WTC11 (cell line): ENCODE results near the gene ZNF277. TPM values are rescaled to one million over a fixed set of nuclear protein-coding genes. Genes with fewer than 3 reads are reported as not detected.

Experiments used
- ATAC-seq: fragments of 200-7000 bp; cut with Tn5 transposase; 2 replicates; pipeline ENCODE4 v1.10.0; 2021; ENCODE audit warnings: mild to moderate bottlenecking, moderate library complexity
- CTCF ChIA-PET: fragments of 300-600 bp; sonication (Branson Sonifier 250); formaldehyde crosslinking; loops from one replicate; lab custom pipeline; 2021; ENCODE audit warnings: antibody characterized with exemption; lab: Charles Lee
- POLR2A ChIA-PET: fragments of 350-600 bp; sonication (Branson Sonifier 250); formaldehyde crosslinking; loops from one replicate; lab custom pipeline; 2021; ENCODE audit warnings: antibody characterized with exemption; lab: Charles Lee
- DNase-seq: peaks from one replicate; pipeline ENCODE4 v3.0.0; 2021; ENCODE audit warnings: low spot score
- H3K27ac Mint-ChIP-seq: 2 replicates; pipeline ENCODE4 v1.8.0; 2021; ENCODE audit warnings: mixed read lengths
- H3K27me3 Mint-ChIP-seq: 2 replicates; pipeline ENCODE4 v1.8.0; 2021; ENCODE audit warnings: low read depth, mild to moderate bottlenecking, moderate library complexity, mixed read lengths
- H3K36me3 Mint-ChIP-seq: 2 replicates; pipeline ENCODE4 v1.8.0; 2021; ENCODE audit warnings: mixed read lengths
- H3K4me1 Mint-ChIP-seq: 2 replicates; pipeline ENCODE4 v1.8.0; 2022; ENCODE audit warnings: mixed read lengths
- H3K4me3 Mint-ChIP-seq: 2 replicates; pipeline ENCODE4 v1.8.0; 2021; ENCODE audit warnings: mild to moderate bottlenecking, moderate library complexity, mixed read lengths
- H3K9me3 Mint-ChIP-seq: 2 replicates; pipeline ENCODE4 v1.8.0; 2021; ENCODE audit warnings: mixed read lengths
- ATF1 ChIP-seq: sonication (generic); formaldehyde crosslinking; IDR thresholded peaks from 2 replicates; pipeline ENCODE4 v1.8.1; 2023; ENCODE audit warnings: mild to moderate bottlenecking, moderate library complexity, missing genetic modification reagents
- CREM ChIP-seq: sonication (generic); formaldehyde crosslinking; IDR thresholded peaks from 2 replicates; pipeline ENCODE4 v1.8.1; 2022; ENCODE audit warnings: mild to moderate bottlenecking, missing genetic modification reagents, moderate library complexity
- GRHL2 ChIP-seq: fragments of 250-450 bp; sonication (Bioruptor Pico); IDR thresholded peaks from 2 replicates; pipeline ENCODE4 v1.8.0; 2022; ENCODE audit warnings: mild to moderate bottlenecking, moderate library complexity; ENCODE audit not compliant: insufficient replicate concordance, severe bottlenecking
- NFATC4 ChIP-seq: fragments of 250-450 bp; sonication (Bioruptor Pico); IDR thresholded peaks from 2 replicates; pipeline ENCODE4 v1.9.0; 2021; ENCODE audit warnings: mild to moderate bottlenecking
- NR1H2 ChIP-seq: sonication (generic); formaldehyde crosslinking; IDR thresholded peaks from 2 replicates; pipeline ENCODE4 v1.9.0; 2021; ENCODE audit warnings: mild to moderate bottlenecking, moderate library complexity, missing genetic modification reagents
- RORB ChIP-seq: fragments of 250-450 bp; sonication (Bioruptor Pico); IDR thresholded peaks from 2 replicates; pipeline ENCODE4 v1.9.0; 2021; ENCODE audit warnings: mild to moderate bottlenecking
- TEAD1 ChIP-seq: sonication (generic); formaldehyde crosslinking; IDR thresholded peaks from 2 replicates; pipeline ENCODE4 v1.8.0; 2022; ENCODE audit warnings: mild to moderate bottlenecking, missing genetic modification reagents
- ZNF671 ChIP-seq: fragments of 250-450 bp; sonication (Bioruptor Pico); IDR thresholded peaks from 2 replicates; pipeline ENCODE4 v1.8.0; 2021; ENCODE audit warnings: mild to moderate bottlenecking
- total RNA-seq: library from RNA; stranded (reverse); gene quantifications from 3 replicates; pipeline ENCODE4 v1.2.3, GENCODE V29; 2021
- TF ChIP-seq, protein P1 (sequence below): sonication (generic); formaldehyde crosslinking; IDR thresholded peaks from 2 replicates; pipeline ENCODE4 v1.8.0; 2022; ENCODE audit warnings: missing genetic modification reagents
- TF ChIP-seq, protein P2 (sequence below): fragments of 250-450 bp; sonication (Bioruptor Pico); conservative IDR thresholded peaks from 2 replicates; pipeline ENCODE4 v1.9.0; 2021; ENCODE audit warnings: mild to moderate bottlenecking
- TF ChIP-seq, protein P3 (sequence below): sonication (generic); formaldehyde crosslinking; conservative IDR thresholded peaks from 2 replicates; pipeline ENCODE4 v1.8.1; 2022; ENCODE audit warnings: mild to moderate bottlenecking, missing genetic modification reagents
- TF ChIP-seq, protein P4 (sequence below): sonication (generic); formaldehyde crosslinking; IDR thresholded peaks from 2 replicates; pipeline ENCODE4 v1.8.1; 2022; ENCODE audit warnings: mild to moderate bottlenecking, moderate library complexity, missing genetic modification reagents
- TF ChIP-seq, protein P5 (sequence below): fragments of 250-450 bp; sonication (Bioruptor Pico); IDR thresholded peaks from 2 replicates; pipeline ENCODE4 v2.1.2; 2022; ENCODE audit warnings: mild to moderate bottlenecking, moderate library complexity
- TF ChIP-seq, protein P6 (sequence below): sonication (generic); formaldehyde crosslinking; IDR thresholded peaks from 2 replicates; pipeline ENCODE4 v1.8.0; 2022; ENCODE audit warnings: mild to moderate bottlenecking, missing genetic modification reagents
- TF ChIP-seq, protein P7 (sequence below): sonication (generic); formaldehyde crosslinking; IDR thresholded peaks from 2 replicates; pipeline ENCODE4 v1.8.1; 2022; ENCODE audit warnings: mild to moderate bottlenecking, missing genetic modification reagents, moderate library complexity, borderline replicate concordance
- TF ChIP-seq, protein P8 (sequence below): fragments of 250-450 bp; sonication (Bioruptor Pico); IDR thresholded peaks from 2 replicates; pipeline ENCODE4 v1.9.0; 2021; ENCODE audit warnings: moderate library complexity, mild to moderate bottlenecking, inconsistent platforms, borderline replicate concordance
- TF ChIP-seq, protein P9 (sequence below): sonication (generic); formaldehyde crosslinking; IDR thresholded peaks from 2 replicates; pipeline ENCODE4 v1.8.0; 2022; ENCODE audit warnings: mild to moderate bottlenecking, missing genetic modification reagents

Gene ZNF277
- total RNA-seq, 1 experiment from 2014 or later: 22.5 TPM

DNA sequence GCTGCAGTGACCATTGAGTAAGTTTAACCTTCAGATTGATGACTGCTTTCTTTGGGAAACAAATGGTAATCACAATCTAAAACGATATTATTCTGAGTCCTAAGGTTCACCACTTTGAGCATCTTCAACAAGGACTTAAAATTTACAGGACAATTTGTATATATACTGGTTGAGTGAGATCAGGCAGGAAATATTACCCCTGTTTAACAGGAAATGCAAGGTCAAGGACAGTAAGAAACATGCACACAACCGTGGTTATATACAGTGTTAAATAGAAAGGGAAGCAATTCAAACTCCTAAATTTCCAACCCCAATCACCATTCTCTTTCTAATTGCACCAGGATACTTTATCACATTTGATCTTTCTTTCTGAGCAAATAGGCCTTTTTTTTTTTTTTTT is 96.1 kb downstream of the ZNF277 start (continued):
- TF ChIP-seq, protein P1, sequence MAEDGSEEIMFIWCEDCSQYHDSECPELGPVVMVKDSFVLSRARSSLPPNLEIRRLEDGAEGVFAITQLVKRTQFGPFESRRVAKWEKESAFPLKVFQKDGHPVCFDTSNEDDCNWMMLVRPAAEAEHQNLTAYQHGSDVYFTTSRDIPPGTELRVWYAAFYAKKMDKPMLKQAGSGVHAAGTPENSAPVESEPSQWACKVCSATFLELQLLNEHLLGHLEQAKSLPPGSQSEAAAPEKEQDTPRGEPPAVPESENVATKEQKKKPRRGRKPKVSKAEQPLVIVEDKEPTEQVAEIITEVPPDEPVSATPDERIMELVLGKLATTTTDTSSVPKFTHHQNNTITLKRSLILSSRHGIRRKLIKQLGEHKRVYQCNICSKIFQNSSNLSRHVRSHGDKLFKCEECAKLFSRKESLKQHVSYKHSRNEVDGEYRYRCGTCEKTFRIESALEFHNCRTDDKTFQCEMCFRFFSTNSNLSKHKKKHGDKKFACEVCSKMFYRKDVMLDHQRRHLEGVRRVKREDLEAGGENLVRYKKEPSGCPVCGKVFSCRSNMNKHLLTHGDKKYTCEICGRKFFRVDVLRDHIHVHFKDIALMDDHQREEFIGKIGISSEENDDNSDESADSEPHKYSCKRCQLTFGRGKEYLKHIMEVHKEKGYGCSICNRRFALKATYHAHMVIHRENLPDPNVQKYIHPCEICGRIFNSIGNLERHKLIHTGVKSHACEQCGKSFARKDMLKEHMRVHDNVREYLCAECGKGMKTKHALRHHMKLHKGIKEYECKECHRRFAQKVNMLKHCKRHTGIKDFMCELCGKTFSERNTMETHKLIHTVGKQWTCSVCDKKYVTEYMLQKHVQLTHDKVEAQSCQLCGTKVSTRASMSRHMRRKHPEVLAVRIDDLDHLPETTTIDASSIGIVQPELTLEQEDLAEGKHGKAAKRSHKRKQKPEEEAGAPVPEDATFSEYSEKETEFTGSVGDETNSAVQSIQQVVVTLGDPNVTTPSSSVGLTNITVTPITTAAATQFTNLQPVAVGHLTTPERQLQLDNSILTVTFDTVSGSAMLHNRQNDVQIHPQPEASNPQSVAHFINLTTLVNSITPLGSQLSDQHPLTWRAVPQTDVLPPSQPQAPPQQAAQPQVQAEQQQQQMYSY (CRISPR knock-in tag): no peak
- TF ChIP-seq, protein P2, sequence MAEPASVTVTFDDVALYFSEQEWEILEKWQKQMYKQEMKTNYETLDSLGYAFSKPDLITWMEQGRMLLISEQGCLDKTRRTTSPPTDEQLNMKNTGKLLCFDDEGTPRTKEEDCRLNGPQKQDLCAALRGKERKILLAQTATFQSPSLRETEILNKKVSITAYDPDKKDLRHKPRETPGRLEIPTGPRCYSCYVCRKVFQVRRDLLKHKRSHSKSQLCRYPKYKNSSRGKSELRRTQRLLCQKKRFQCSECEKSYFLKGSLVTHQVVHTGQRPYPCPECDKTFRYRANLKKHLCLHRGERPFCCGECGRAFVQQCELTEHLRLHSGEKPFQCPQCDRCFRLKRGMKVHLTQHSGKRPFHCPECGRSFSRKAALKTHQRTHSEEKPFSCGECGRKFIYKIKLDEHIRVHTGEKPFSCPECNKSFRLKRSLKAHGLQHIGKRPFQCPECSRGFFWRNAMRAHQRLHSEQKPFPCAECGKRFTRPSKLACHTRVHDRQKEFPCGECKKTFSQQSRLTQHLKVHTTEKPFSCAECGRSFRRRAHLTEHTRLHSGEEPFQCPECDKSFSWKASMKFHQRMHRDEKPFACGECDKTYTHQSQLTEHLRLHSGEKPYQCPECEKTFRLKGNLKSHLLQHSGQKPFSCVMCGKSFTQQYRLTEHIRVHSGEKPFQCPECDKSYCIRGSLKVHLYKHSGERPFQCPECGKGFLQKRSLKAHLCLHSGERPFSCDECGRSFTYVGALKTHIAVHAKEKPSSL (CRISPR knock-in tag): no peak
- TF ChIP-seq, protein P3, sequence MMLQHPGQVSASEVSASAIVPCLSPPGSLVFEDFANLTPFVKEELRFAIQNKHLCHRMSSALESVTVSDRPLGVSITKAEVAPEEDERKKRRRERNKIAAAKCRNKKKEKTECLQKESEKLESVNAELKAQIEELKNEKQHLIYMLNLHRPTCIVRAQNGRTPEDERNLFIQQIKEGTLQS: no peak
- TF ChIP-seq, protein P4, sequence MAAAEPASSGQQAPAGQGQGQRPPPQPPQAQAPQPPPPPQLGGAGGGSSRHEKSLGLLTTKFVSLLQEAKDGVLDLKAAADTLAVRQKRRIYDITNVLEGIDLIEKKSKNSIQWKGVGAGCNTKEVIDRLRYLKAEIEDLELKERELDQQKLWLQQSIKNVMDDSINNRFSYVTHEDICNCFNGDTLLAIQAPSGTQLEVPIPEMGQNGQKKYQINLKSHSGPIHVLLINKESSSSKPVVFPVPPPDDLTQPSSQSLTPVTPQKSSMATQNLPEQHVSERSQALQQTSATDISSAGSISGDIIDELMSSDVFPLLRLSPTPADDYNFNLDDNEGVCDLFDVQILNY (CRISPR knock-in tag): no peak

DNA sequence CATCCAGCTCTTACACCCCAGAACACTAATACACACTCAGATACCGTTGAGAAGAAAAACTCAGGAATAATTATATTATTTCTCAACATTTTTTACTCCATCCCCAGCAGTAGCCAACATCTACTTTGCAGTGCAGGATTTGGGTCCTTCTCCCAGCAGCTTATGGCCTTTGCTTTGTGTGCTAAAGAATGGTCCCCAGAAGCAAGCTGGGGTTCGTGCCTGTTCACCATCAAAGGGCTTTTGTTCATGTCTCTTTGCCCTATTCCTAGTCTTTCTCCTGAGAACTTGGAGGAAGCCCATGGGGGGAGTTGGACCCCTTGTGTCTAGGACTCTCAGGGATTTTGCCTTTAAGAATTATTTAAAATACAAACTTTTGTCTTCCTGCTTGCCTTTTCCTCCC is 100.4 kb downstream of the ZNF277 start:
- no peaks in the 10 kb centered on the region for H3K27me3 Mint-ChIP-seq
- TF ChIP-seq, protein P5, sequence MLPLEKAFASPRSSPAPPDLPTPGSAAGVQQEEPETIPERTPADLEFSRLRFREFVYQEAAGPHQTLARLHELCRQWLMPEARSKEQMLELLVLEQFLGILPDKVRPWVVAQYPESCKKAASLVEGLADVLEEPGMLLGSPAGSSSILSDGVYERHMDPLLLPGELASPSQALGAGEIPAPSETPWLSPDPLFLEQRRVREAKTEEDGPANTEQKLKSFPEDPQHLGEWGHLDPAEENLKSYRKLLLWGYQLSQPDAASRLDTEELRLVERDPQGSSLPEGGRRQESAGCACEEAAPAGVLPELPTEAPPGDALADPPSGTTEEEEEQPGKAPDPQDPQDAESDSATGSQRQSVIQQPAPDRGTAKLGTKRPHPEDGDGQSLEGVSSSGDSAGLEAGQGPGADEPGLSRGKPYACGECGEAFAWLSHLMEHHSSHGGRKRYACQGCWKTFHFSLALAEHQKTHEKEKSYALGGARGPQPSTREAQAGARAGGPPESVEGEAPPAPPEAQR: no peak
- TF ChIP-seq ZNF671 (CRISPR knock-in tag) (no peak), NFATC4 (CRISPR knock-in tag) (no peak), CREM (no peak), NR1H2 (CRISPR knock-in tag) (no peak), ATF1 (CRISPR knock-in tag) (no peak), RORB (no peak), TEAD1 (CRISPR knock-in tag) (no peak), GRHL2 (CRISPR knock-in tag) (no peak)
- TF ChIP-seq, protein P6, sequence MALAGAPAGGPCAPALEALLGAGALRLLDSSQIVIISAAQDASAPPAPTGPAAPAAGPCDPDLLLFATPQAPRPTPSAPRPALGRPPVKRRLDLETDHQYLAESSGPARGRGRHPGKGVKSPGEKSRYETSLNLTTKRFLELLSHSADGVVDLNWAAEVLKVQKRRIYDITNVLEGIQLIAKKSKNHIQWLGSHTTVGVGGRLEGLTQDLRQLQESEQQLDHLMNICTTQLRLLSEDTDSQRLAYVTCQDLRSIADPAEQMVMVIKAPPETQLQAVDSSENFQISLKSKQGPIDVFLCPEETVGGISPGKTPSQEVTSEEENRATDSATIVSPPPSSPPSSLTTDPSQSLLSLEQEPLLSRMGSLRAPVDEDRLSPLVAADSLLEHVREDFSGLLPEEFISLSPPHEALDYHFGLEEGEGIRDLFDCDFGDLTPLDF (CRISPR knock-in tag): no peak
- TF ChIP-seq, protein P1 (CRISPR knock-in tag): no peak
- TF ChIP-seq, protein P7, sequence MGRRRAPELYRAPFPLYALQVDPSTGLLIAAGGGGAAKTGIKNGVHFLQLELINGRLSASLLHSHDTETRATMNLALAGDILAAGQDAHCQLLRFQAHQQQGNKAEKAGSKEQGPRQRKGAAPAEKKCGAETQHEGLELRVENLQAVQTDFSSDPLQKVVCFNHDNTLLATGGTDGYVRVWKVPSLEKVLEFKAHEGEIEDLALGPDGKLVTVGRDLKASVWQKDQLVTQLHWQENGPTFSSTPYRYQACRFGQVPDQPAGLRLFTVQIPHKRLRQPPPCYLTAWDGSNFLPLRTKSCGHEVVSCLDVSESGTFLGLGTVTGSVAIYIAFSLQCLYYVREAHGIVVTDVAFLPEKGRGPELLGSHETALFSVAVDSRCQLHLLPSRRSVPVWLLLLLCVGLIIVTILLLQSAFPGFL (CRISPR knock-in tag): no peak
- TF ChIP-seq, protein P8, sequence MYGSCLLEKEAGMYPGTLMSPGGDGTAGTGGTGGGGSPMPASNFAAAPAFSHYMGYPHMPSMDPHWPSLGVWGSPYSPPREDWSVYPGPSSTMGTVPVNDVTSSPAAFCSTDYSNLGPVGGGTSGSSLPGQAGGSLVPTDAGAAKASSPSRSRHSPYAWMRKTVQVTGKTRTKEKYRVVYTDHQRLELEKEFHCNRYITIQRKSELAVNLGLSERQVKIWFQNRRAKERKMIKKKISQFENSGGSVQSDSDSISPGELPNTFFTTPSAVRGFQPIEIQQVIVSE (CRISPR knock-in tag): no peak
- TF ChIP-seq, protein P3: no peak
- TF ChIP-seq, protein P9, sequence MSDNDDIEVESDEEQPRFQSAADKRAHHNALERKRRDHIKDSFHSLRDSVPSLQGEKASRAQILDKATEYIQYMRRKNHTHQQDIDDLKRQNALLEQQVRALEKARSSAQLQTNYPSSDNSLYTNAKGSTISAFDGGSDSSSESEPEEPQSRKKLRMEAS (CRISPR knock-in tag): no peak

More for the DNA sequence above, 100.4 kb downstream of the ZNF277 start:
- H3K27ac Mint-ChIP-seq: peak overlapping the region; percentile 71; the same call in 1 of the 2 replicates
- POLR2A ChIA-PET: no interaction called here
- peaks cover 27% of the 10 kb centered on the region for H3K36me3 Mint-ChIP-seq
- H3K4me1 Mint-ChIP-seq: peaks cover 12% of the 10 kb centered on the region
- ATAC-seq: no peak
- peaks cover 23% of the 10 kb centered on the region for H3K9me3 Mint-ChIP-seq
- no peak overlapping the region for H3K4me3 Mint-ChIP-seq
- DNase-seq: no peak
- CTCF ChIA-PET: no interaction called here
